ENCODE measurements around the gene ARHGEF28. TPM values are rescaled to one million over a fixed set of nuclear protein-coding genes. Genes with fewer than 3 reads are reported as not detected.
A peak's percentile ranks its signal among the peaks of the same experiment; 100 is the strongest.

The ARHGEF28 gene, protein sequence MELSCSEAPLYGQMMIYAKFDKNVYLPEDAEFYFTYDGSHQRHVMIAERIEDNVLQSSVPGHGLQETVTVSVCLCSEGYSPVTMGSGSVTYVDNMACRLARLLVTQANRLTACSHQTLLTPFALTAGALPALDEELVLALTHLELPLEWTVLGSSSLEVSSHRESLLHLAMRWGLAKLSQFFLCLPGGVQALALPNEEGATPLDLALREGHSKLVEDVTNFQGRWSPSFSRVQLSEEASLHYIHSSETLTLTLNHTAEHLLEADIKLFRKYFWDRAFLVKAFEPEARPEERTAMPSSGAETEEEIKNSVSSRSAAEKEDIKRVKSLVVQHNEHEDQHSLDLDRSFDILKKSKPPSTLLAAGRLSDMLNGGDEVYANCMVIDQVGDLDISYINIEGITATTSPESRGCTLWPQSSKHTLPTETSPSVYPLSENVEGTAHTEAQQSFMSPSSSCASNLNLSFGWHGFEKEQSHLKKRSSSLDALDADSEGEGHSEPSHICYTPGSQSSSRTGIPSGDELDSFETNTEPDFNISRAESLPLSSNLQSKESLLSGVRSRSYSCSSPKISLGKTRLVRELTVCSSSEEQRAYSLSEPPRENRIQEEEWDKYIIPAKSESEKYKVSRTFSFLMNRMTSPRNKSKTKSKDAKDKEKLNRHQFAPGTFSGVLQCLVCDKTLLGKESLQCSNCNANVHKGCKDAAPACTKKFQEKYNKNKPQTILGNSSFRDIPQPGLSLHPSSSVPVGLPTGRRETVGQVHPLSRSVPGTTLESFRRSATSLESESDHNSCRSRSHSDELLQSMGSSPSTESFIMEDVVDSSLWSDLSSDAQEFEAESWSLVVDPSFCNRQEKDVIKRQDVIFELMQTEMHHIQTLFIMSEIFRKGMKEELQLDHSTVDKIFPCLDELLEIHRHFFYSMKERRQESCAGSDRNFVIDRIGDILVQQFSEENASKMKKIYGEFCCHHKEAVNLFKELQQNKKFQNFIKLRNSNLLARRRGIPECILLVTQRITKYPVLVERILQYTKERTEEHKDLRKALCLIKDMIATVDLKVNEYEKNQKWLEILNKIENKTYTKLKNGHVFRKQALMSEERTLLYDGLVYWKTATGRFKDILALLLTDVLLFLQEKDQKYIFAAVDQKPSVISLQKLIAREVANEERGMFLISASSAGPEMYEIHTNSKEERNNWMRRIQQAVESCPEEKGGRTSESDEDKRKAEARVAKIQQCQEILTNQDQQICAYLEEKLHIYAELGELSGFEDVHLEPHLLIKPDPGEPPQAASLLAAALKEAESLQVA (N-terminal part only)
- total RNA-seq, result 1 to 10 TPM; 7.6 to 8.0 TPM

- no peaks in the 10 kb centered on the region for H3K9me3 ChIP-seq
- H3K9ac ChIP-seq (ENCODE audit: low read depth in 2 of 2, low read length in 2 of 2), result peak within 1 kb of the TSS; percentile 54 to 73
- TF ChIP-seq CTCF (IDR thresholded peaks at IDR 0.05), result no peak
- H3K27ac ChIP-seq, result peak within 1 kb of the TSS; percentile 57
- peak within 1 kb of the TSS; percentile 67 for H3K4me3 ChIP-seq
- intact Hi-C loops (cut with DNase I), result no loop called here
- H3K27me3 ChIP-seq, result no peaks in the 10 kb centered on the region
- no peaks in the 10 kb centered on the region for H3K36me3 ChIP-seq
- no peaks in the 10 kb centered on the region for H3K4me1 ChIP-seq
- peak; percentile 75 for DNase-seq
Measured at GRCh38 chr5:73625944-73626811, at the start of gene ARHGEF28. ARHGEF28 (plus strand) TSS chr5:73626196; CDS start chr5:73684852, 58,656 bp downstream.

GRCh38 chr5:73582285-73583145 is 43.5 kb upstream of the ARHGEF28 start:
- Histone ChIP-seq H3K27ac (no peak overlapping the region), H3K9me3 (no peaks in the 10 kb centered on the region), H3K4me1 (no peaks in the 10 kb centered on the region), H3K36me3 (peaks cover 6% of the 10 kb centered on the region), H3K4me3 (no peak overlapping the region), H3K9ac (ENCODE audit: low read depth in 2 of 2, low read length in 2 of 2) (no peak overlapping the region), H3K27me3 (no peaks in the 10 kb centered on the region)
- DNase-seq, result no peak
- TF ChIP-seq CTCF (IDR thresholded peaks at IDR 0.05), result no peak
- intact Hi-C loops (cut with DNase I), result no loop called here

GRCh38 chr5:73587923-73588322 is 38.1 kb upstream of the ARHGEF28 start:
- Histone ChIP-seq H3K27ac (no peak overlapping the region), H3K9ac (ENCODE audit: low read depth in 2 of 2, low read length in 2 of 2) (no peak overlapping the region), H3K9me3 (no peaks in the 10 kb centered on the region), H3K4me3 (no peak overlapping the region), H3K4me1 (no peaks in the 10 kb centered on the region), H3K36me3 (no peaks in the 10 kb centered on the region), H3K27me3 (no peaks in the 10 kb centered on the region)
- intact Hi-C loops (cut with DNase I), result no loop called here
- no peak for TF ChIP-seq CTCF (IDR thresholded peaks at IDR 0.05)
- no peak for DNase-seq

GRCh38 chr5:73591102-73591695 is 34.8 kb upstream of the ARHGEF28 start:
- no peaks in the 10 kb centered on the region for H3K4me1 ChIP-seq
- no peaks in the 10 kb centered on the region for H3K9me3 ChIP-seq
- no peak overlapping the region for H3K27ac ChIP-seq
- no peaks in the 10 kb centered on the region for H3K36me3 ChIP-seq
- TF ChIP-seq CTCF (IDR thresholded peaks at IDR 0.05), result peak; percentile 88
- intact Hi-C loops (cut with DNase I), result loop anchor here (2.0 to 5.0 kb wide), 2 partner anchors 101 to 202 kb away; no protein-coding TSS in a partner anchor
- no peak overlapping the region for H3K9ac ChIP-seq (ENCODE audit: low read depth in 2 of 2, low read length in 2 of 2)
- DNase-seq, result peak; percentile 75
- H3K27me3 ChIP-seq, result no peaks in the 10 kb centered on the region
- H3K4me3 ChIP-seq, result no peak overlapping the region

Measured in colonic mucosa (tissue), 4 donors.